GM12891 (cell line): ENCODE results near the gene PITRM1.

Experiments
- PAX5 ChIP-seq: IDR thresholded peaks from 2 replicates; pipeline ENCODE4 v1.6.1; 2011; ENCODE audit warnings: low read length, moderate library complexity, mild to moderate bottlenecking; ENCODE audit not compliant: insufficient read depth, severe bottlenecking
- POLR2A ChIP-seq: IDR thresholded peaks from 2 replicates; pipeline ENCODE4 v1.6.1; 2011; ENCODE audit warnings: low read depth, low read length, control low read depth
- POLR2AphosphoS5 ChIP-seq: IDR thresholded peaks from 2 replicates; pipeline ENCODE4 v1.6.1; 2011; ENCODE audit warnings: low read depth, low read length, control low read depth
- SPI1 ChIP-seq: IDR thresholded peaks from 2 replicates; pipeline ENCODE4 v1.6.1; 2011; ENCODE audit warnings: low read depth, low read length, control low read depth
- TAF1 ChIP-seq: IDR thresholded peaks from 2 replicates; pipeline ENCODE4 v1.6.1; 2011; ENCODE audit warnings: low read depth, low read length, control low read depth

GRCh38 chr10:3100856-3101640 is 71.5 kb downstream of the PITRM1 start:
- TF ChIP-seq TAF1 (no peak), POLR2A (no peak), POLR2AphosphoS5 (no peak), SPI1 (no peak), PAX5 (no peak)
